HEK293 (cell line): ENCODE measurements around the gene PTPN4.

Source experiments
- CTCF ChIA-PET: fragments of 350-600 bp; formaldehyde crosslinking; extraction: SDS; loops from one replicate; lab custom pipeline; 2021; ENCODE audit warnings: antibody characterized with exemption; lab: Yijun Ruan, JAX
- POLR2A ChIA-PET: fragments of 300-600 bp; formaldehyde crosslinking; extraction: SDS; loops from one replicate; lab custom pipeline; 2020; ENCODE audit warnings: antibody characterized with exemption, inconsistent platforms; lab: Yijun Ruan, JAX
- H3K27ac ChIP-seq: fragments of 200-500 bp; sonication (Bioruptor generic); 2 replicates; pipeline ENCODE4 v1.5.1; 2014; ENCODE audit warnings: low read depth, low read length, control low read depth, inconsistent platforms; ENCODE audit errors: extremely low read depth
- H3K36me3 ChIP-seq, 2 experiments: fragments of 200-500 bp in 1 of 2; sonication (Bioruptor generic) in 1 of 2; 1 replicate in 1 of 2; 2 replicates in 1 of 2; pipeline ENCODE4 v1.5.1; 2014 to 2017; ENCODE audit warnings: inconsistent platforms in 2 of 2, low read length in 2 of 2; ENCODE audit not compliant: control insufficient read depth in 2 of 2, insufficient read depth in 1 of 2
- H3K4me1 ChIP-seq: fragments of 200-500 bp; sonication (Bioruptor generic); 2 replicates; pipeline ENCODE4 v1.5.1; 2014; ENCODE audit warnings: mild to moderate bottlenecking, low read length, inconsistent platforms; ENCODE audit not compliant: control insufficient read depth, insufficient read depth
- H3K4me3 ChIP-seq: 2 replicates; pipeline ENCODE4 v1.5.1; 2011; ENCODE audit warnings: low read depth, mild to moderate bottlenecking, control low read depth, low read length, moderate library complexity
- H3K9me3 ChIP-seq: fragments of 200-500 bp; sonication (Bioruptor generic); 2 replicates; pipeline ENCODE4 v1.5.1; 2014; ENCODE audit warnings: low read depth, low read length, inconsistent platforms; ENCODE audit not compliant: control insufficient read depth, insufficient read depth
- BCL11A ChIP-seq: fragments of 450-650 bp; formaldehyde crosslinking; IDR thresholded peaks from 2 replicates; pipeline ENCODE4 v1.5.1; 2016; ENCODE audit warnings: low read depth, missing biosample characterization, missing genetic modification characterization
- GLI4 ChIP-seq: fragments of 450-650 bp; formaldehyde crosslinking; IDR thresholded peaks from 2 replicates; pipeline ENCODE4 v1.5.1; 2016; ENCODE audit warnings: missing biosample characterization, missing genetic modification characterization
- GLIS2 ChIP-seq: fragments of 450-650 bp; formaldehyde crosslinking; IDR thresholded peaks from 2 replicates; pipeline ENCODE4 v1.5.1; 2016; ENCODE audit warnings: missing biosample characterization, missing genetic modification characterization
- SCRT2 ChIP-seq: fragments of 450-650 bp; formaldehyde crosslinking; IDR thresholded peaks from 2 replicates; pipeline ENCODE4 v1.5.1; 2016; ENCODE audit warnings: missing biosample characterization, missing genetic modification characterization
- SP2 ChIP-seq: fragments of 450-650 bp; formaldehyde crosslinking; IDR thresholded peaks from 2 replicates; pipeline ENCODE4 v1.5.1; 2016; ENCODE audit warnings: missing biosample characterization, missing genetic modification characterization
- YY1 ChIP-seq: fragments of 450-650 bp; formaldehyde crosslinking; IDR thresholded peaks from 2 replicates; pipeline ENCODE4 v1.5.1; 2018; ENCODE audit warnings: missing biosample characterization, missing genetic modification characterization
- ZBTB20 ChIP-seq: fragments of 450-650 bp; formaldehyde crosslinking; IDR thresholded peaks from 2 replicates; pipeline ENCODE4 v1.5.1; 2016; ENCODE audit warnings: missing biosample characterization, missing genetic modification characterization
- ZBTB48 ChIP-seq: fragments of 450-650 bp; formaldehyde crosslinking; IDR thresholded peaks from 2 replicates; pipeline ENCODE4 v1.5.1; 2016; ENCODE audit warnings: missing biosample characterization, missing genetic modification characterization
- ZNF114 ChIP-seq: fragments of 450-650 bp; formaldehyde crosslinking; IDR thresholded peaks from 2 replicates; pipeline ENCODE4 v1.5.0; 2017; ENCODE audit warnings: missing biosample characterization, missing genetic modification characterization
- ZNF138 ChIP-seq: fragments of 450-650 bp; formaldehyde crosslinking; IDR thresholded peaks from 2 replicates; pipeline ENCODE4 v1.5.1; 2016; ENCODE audit warnings: missing biosample characterization, missing genetic modification characterization, borderline replicate concordance
- ZNF140 ChIP-seq: fragments of 450-650 bp; formaldehyde crosslinking; IDR thresholded peaks from 2 replicates; pipeline ENCODE4 v1.5.1; 2016; ENCODE audit warnings: missing biosample characterization, missing genetic modification characterization
- ZNF221 ChIP-seq: fragments of 450-650 bp; formaldehyde crosslinking; IDR thresholded peaks from 2 replicates; pipeline ENCODE4 v1.5.1; 2017; ENCODE audit warnings: missing biosample characterization, missing genetic modification characterization, borderline replicate concordance
- ZNF335 ChIP-seq: fragments of 450-650 bp; formaldehyde crosslinking; conservative IDR thresholded peaks from 2 replicates; pipeline ENCODE4 v1.5.1; 2016; ENCODE audit warnings: missing biosample characterization, missing genetic modification characterization
- ZNF394 ChIP-seq: fragments of 450-650 bp; formaldehyde crosslinking; IDR thresholded peaks from 2 replicates; pipeline ENCODE4 v1.5.1; 2016; ENCODE audit warnings: missing biosample characterization, missing genetic modification characterization, mild to moderate bottlenecking, moderate library complexity, borderline replicate concordance
- ZNF473 ChIP-seq: fragments of 450-650 bp; formaldehyde crosslinking; IDR thresholded peaks from 2 replicates; pipeline ENCODE4 v1.5.1; 2017; ENCODE audit warnings: missing biosample characterization, missing genetic modification characterization
- ZNF560 ChIP-seq: fragments of 450-650 bp; formaldehyde crosslinking; IDR thresholded peaks from 2 replicates; pipeline ENCODE4 v1.5.1; 2017; ENCODE audit warnings: missing biosample characterization, missing genetic modification characterization, borderline replicate concordance
- ZNF776 ChIP-seq: fragments of 450-650 bp; formaldehyde crosslinking; IDR thresholded peaks from 2 replicates; pipeline ENCODE4 v1.5.0; 2017; ENCODE audit warnings: missing biosample characterization, missing genetic modification characterization, borderline replicate concordance
- TF ChIP-seq, protein P1 (sequence below): fragments of 450-650 bp; formaldehyde crosslinking; conservative IDR thresholded peaks from 2 replicates; pipeline ENCODE4 v1.5.1; 2016; ENCODE audit warnings: low read depth, missing biosample characterization, missing genetic modification characterization
- TF ChIP-seq, protein P2 (sequence below): fragments of 450-650 bp; formaldehyde crosslinking; conservative IDR thresholded peaks from 2 replicates; pipeline ENCODE4 v1.5.1; 2016; ENCODE audit warnings: low read depth, missing biosample characterization, missing genetic modification characterization

The PTPN4 gene

DNA sequence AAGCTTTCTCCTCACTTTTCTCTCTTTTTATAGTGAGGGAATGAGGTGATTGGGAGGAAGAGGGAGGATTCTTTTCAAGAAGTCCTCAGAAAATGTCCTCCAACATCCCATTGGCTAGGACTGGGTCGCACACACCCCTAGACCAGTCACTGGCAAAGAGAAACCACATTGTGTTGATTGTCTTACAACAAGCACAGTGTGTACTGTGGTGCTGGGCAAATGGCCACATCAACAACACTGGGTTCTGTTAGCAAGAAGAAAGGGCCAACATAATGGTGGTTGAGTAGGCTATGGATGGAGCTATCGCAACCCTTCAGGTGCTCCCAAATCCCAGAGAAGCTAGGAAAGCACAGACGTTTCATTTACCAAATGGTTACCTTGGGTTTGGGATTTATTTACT is 18.7 kb upstream of the PTPN4 start:
- POLR2A ChIA-PET = no interaction called here
- no peaks in the 10 kb centered on the region for H3K4me1 ChIP-seq
- no peak overlapping the region for H3K27ac ChIP-seq
- CTCF ChIA-PET = interaction anchor here (0.6 to 3.2 kb wide), 3 partner anchors 12 to 273 kb away, joined by 3 to 19 read pairs (median 3); no protein-coding TSS in a partner anchor
- H3K36me3 ChIP-seq = no peaks in the 10 kb centered on the region
- no peaks in the 10 kb centered on the region for H3K9me3 ChIP-seq
- H3K4me3 ChIP-seq = no peak overlapping the region
- no peak for TF ChIP-seq ZNF221 (tag by site-specific recombination)

DNA sequence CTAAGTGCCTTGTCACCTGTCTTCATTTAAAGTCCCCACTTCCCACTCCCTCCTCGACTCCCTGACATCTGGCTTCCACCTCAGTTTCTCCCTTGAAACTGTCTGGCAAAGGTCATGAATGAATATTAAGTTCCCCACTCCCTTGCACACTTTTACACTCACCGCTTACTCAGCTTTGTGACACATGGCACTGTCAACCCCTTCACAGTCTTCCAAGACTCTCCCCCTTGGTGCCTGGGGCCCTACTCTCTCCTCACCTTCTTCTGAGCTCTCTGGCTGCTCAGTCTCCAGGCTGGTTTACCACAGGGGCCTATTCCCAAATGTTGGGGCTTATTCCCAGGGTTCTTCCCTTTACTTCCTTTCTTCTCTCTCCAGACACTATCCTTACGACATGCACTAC is 17.9 kb upstream of the PTPN4 start:
- ChIA-PET CTCF (interaction anchor here (0.8 to 3.2 kb wide), 3 partner anchors 11 to 83 kb away, joined by 3 to 19 read pairs (median 4); no protein-coding TSS in a partner anchor), POLR2A (interaction anchor here (0.6 to 1.6 kb wide), 2 partner anchors 18 to 25 kb away, joined by 3 to 7 read pairs; partner anchors contain the start of gene PTPN4)
- Histone ChIP-seq H3K4me1 (no peaks in the 10 kb centered on the region), H3K27ac (no peak overlapping the region), H3K4me3 (no peak overlapping the region), H3K9me3 (no peaks in the 10 kb centered on the region), H3K36me3 (no peaks in the 10 kb centered on the region)
- TF ChIP-seq BCL11A (no peak), ZBTB20 (tag by site-specific recombination) (peak; percentile 23; the same call in 1 of the 2 replicates)

DNA sequence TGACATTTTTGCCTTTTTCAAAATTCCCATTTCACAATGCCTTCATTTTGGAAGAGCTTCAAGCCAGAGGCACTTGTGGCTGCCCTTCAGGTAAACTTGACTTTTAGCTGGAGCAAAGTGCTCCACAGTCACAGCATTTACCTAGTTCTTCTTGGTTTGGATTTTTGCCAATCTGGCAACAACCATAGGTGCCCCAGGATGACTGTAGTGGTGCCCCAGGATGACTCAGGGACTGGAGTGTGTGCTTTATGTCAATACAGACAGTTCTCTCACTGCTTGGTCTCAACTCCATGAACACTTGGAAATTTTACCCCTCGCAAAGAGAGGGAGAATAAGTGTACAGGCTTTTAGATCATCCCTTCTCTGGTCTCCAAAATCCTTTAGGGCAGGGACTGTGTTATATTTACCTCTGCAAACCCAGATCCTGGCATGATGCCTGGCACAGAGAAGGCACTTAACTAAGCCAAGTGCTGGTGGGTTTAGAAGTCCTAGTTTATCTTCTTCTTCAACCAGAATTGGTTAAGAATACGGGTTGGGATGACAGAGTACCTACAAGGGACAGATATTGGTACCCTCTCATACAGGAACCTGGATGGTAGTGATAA is 15.3 kb upstream of the PTPN4 start:
- Histone ChIP-seq H3K4me3 (no peak overlapping the region), H3K4me1 (no peaks in the 10 kb centered on the region), H3K9me3 (no peaks in the 10 kb centered on the region), H3K36me3 (no peaks in the 10 kb centered on the region), H3K27ac (no peak overlapping the region)
- TF ChIP-seq ZNF776 (tag by site-specific recombination) (no peak), ZNF138 (tag by site-specific recombination) (no peak), ZNF335 (peak; percentile 73), GLIS2 (tag by site-specific recombination) (no peak)
- POLR2A ChIA-PET = no interaction called here
- CTCF ChIA-PET = interaction anchor here (1.1 kb wide), 1 partner anchor 9 kb away, joined by 4 read pairs; no protein-coding TSS in a partner anchor

DNA sequence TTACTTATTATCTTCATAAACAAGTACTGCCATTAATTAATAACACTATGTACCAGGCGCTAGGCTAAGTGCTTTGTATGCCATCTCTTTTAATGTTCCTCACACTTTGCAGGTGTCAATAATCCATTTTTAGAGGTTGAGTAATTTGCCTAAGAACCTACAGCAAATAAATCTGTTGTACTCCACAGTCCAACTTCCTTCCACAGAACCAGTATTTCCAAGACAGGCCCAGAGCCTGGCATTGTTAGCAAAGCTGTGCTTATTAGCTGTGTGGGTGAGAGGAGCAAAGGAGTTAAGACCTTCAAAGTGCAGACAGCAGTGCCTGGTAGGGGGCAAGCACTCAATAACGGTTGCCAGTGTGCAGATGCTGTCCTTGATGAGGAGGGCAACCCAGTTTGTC is 14.2 kb upstream of the PTPN4 start:
- no peaks in the 10 kb centered on the region for H3K36me3 ChIP-seq
- ChIA-PET POLR2A (no interaction called here), CTCF (no interaction called here)
- H3K9me3 ChIP-seq = no peaks in the 10 kb centered on the region
- no peak overlapping the region for H3K27ac ChIP-seq
- H3K4me3 ChIP-seq = no peak overlapping the region
- H3K4me1 ChIP-seq = no peaks in the 10 kb centered on the region
- TF ChIP-seq GLI4 (tag by site-specific recombination) (no peak), ZBTB48 (tag by site-specific recombination) (no peak), SP2 (tag by site-specific recombination) (no peak), ZNF114 (tag by site-specific recombination) (no peak), ZNF140 (tag by site-specific recombination) (no peak), ZNF473 (tag by site-specific recombination) (no peak), ZNF560 (tag by site-specific recombination) (no peak), YY1 (tag by site-specific recombination) (no peak), SCRT2 (no peak), ZNF394 (no peak)
- TF ChIP-seq, protein P1, sequence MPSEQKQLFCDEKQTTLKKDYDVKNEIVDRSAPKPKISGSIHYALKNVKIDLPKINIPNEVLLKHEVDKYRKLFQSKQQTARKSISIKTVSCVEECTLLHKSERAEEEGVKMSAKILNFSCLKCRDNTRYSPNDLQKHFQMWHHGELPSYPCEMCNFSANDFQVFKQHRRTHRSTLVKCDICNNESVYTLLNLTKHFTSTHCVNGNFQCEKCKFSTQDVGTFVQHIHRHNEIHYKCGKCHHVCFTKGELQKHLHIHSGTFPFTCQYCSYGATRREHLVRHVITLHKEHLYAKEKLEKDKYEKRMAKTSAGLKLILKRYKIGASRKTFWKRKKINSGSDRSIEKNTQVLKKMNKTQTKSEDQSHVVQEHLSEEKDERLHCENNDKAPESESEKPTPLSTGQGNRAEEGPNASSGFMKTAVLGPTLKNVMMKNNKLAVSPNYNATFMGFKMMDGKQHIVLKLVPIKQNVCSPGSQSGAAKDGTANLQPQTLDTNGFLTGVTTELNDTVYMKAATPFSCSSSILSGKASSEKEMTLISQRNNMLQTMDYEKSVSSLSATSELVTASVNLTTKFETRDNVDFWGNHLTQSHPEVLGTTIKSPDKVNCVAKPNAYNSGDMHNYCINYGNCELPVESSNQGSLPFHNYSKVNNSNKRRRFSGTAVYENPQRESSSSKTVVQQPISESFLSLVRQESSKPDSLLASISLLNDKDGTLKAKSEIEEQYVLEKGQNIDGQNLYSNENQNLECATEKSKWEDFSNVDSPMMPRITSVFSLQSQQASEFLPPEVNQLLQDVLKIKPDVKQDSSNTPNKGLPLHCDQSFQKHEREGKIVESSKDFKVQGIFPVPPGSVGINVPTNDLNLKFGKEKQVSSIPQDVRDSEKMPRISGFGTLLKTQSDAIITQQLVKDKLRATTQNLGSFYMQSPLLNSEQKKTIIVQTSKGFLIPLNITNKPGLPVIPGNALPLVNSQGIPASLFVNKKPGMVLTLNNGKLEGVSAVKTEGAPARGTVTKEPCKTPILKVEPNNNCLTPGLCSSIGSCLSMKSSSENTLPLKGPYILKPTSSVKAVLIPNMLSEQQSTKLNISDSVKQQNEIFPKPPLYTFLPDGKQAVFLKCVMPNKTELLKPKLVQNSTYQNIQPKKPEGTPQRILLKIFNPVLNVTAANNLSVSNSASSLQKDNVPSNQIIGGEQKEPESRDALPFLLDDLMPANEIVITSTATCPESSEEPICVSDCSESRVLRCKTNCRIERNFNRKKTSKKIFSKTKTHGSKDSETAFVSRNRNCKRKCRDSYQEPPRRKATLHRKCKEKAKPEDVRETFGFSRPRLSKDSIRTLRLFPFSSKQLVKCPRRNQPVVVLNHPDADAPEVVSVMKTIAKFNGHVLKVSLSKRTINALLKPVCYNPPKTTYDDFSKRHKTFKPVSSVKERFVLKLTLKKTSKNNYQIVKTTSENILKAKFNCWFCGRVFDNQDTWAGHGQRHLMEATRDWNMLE (tag by site-specific recombination) = no peak
- TF ChIP-seq, protein P2, sequence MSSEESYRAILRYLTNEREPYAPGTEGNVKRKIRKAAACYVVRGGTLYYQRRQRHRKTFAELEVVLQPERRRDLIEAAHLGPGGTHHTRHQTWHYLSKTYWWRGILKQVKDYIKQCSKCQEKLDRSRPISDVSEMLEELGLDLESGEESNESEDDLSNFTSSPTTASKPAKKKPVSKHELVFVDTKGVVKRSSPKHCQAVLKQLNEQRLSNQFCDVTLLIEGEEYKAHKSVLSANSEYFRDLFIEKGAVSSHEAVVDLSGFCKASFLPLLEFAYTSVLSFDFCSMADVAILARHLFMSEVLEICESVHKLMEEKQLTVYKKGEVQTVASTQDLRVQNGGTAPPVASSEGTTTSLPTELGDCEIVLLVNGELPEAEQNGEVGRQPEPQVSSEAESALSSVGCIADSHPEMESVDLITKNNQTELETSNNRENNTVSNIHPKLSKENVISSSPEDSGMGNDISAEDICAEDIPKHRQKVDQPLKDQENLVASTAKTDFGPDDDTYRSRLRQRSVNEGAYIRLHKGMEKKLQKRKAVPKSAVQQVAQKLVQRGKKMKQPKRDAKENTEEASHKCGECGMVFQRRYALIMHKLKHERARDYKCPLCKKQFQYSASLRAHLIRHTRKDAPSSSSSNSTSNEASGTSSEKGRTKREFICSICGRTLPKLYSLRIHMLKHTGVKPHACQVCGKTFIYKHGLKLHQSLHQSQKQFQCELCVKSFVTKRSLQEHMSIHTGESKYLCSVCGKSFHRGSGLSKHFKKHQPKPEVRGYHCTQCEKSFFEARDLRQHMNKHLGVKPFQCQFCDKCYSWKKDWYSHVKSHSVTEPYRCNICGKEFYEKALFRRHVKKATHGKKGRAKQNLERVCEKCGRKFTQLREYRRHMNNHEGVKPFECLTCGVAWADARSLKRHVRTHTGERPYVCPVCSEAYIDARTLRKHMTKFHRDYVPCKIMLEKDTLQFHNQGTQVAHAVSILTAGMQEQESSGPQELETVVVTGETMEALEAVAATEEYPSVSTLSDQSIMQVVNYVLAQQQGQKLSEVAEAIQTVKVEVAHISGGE (tag by site-specific recombination) = no peak
